Erythroblast (primary cell): ENCODE measurements around the gene UNCX.

ENCODE experiments used
- GATA1 ChIP-seq: IDR thresholded peaks from 2 replicates; pipeline ENCODE4 v1.6.1; 2011; ENCODE audit warnings: low read depth, mild to moderate bottlenecking, control low read depth, low read length, moderate library complexity
- POLR2A ChIP-seq: IDR thresholded peaks from 2 replicates; pipeline ENCODE4 v1.6.1; 2011; ENCODE audit warnings: mild to moderate bottlenecking, low read length

- TF ChIP-seq POLR2A = no peak
- no peak for TF ChIP-seq GATA1
Measured at GRCh38 chr7:1230411-1231213, 2.1 kb upstream of the UNCX start.
